GM19193 (cell line): Measurements from ENCODE around the gene KCNIP3.

Experiments
- POLR2A ChIP-seq: IDR thresholded peaks from 4 replicates; pipeline ENCODE4 v1.6.1; 2011; ENCODE audit not compliant: insufficient read depth, insufficient read length; ENCODE audit errors: extremely low read depth

KCNIP3 gene

DNA sequence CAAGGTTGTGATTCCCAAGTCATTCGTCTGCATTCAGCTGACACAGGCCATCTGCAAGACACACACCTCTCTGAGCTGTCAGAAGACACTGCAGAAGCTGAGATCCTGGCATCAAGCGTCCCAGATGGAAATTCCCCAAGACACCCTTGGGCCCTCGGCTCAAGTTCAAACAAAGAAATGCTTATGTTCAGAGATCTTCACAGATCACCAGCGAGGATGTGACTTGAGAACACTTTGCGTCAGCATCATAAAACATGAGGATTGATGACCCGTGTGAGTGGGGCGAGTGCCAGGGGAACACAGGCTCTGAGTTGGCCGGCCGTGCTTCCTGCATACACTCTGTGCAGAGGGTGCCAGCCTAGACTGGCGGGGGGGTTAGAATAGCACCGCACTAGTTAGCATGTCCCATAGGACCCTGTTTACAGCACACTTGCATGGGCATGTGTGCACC lies 36.8 kb downstream of the KCNIP3 start:
- TF ChIP-seq POLR2A: no peak

DNA sequence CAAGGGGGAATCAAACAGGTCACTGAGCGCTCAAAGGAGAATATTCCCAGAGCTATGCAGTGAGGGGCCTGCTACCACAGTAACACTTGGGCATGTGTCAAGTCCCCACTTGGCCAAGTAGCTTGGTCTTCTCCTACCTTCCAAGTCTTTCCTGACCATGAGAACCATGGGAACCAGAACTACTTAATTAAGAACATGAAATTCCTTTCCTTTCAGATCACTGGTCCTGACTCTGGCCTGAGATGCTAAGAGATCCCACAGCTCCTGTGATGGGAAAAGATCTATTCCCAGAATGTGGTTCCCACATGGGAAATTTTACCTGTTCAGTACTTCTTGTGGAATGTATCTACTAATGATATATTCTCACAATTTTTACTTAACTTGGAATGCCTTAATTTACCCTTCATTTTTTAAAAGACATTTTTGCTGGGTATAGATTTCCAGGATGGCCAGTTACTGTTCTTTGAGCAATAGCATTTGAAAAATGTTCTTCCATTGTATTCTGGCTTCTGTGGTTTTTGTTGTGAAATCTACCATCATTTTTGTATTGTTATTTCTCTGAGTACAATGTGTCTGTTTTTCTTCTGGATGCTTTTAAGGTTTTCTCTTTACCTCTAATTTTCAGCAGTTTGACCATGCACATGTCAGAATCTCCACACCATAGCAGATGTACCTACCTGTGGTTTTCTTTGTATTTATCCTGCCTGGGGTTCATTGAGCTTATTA lies 37.9 kb downstream of the KCNIP3 start:
- TF ChIP-seq POLR2A: no peak

DNA sequence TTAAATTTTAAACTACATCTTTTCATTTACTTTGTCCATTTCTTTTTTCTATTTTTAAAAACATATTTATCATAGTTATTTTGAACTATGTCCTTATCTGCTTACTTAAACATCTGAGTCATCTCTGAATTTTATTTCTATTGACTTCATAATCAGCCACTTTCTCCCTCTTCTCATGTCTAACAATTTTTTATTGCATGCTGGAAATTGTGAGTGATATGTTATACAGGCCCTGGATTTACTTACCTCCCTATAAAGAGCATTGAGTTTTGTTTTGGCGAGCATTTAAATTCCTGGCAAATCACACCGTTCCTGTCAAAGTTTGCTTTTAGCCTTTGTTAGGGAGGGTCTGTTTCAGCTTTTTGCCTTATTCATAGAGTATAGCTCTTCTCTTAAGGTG lies 39.3 kb downstream of the KCNIP3 start:
- TF ChIP-seq POLR2A: no peak

DNA sequence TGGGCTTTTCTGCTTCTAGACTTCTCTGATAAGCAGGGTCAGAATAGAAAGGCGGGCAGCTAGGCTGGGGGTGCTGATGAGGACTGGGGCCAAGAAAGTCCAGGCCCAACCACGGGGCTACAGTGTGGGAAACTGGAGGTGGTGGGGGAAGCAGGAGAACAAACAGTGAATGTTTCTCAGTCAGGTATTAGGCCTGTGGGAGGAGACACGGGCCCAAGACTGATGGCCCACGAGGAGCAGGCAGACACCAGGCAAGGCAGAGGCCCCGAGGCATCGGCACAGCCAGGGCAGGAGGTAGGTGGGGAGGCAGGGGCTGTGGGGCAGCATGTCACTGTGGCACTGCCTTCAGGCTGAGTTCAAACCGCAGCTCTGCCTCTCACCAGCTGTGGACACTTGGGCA lies 40.7 kb downstream of the KCNIP3 start:
- TF ChIP-seq POLR2A: no peak

DNA sequence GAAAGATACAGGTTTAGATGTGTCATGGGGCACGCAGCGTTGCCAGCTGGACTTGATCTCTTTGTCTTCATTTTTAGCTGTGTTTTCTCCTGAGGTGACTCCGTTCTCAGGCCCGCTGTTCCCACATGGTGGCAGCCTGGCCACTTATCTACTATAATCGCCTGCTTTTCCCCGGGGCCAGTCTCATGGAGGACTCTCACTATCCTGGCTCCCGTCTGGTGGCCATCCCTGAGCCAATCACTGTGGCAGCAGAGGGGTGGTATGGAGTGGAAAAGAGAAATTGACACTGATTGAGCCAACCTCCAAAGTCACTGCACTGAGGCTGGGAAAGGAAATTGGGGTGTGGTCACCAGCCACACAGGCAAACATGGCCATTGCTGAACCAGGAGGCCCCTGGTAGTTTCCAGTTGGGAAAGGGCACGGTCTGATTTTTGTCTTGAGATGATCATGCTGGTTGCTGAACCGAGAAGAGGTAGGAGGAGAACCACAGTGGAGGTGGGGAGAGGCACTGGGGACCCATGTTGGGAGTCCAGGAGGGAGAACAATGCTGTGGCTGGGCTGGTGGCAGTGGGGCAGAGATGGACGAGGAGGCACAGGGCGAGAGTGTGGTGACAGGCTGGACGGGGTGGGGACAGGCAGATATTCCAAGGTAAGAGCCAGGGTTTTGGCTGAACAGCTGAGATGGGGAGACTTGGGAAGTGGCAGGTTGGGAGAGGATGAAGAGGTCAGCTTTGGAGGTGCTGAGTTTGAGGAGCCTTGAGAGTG lies 45.6 kb downstream of the KCNIP3 start:
- TF ChIP-seq POLR2A: no peak

DNA sequence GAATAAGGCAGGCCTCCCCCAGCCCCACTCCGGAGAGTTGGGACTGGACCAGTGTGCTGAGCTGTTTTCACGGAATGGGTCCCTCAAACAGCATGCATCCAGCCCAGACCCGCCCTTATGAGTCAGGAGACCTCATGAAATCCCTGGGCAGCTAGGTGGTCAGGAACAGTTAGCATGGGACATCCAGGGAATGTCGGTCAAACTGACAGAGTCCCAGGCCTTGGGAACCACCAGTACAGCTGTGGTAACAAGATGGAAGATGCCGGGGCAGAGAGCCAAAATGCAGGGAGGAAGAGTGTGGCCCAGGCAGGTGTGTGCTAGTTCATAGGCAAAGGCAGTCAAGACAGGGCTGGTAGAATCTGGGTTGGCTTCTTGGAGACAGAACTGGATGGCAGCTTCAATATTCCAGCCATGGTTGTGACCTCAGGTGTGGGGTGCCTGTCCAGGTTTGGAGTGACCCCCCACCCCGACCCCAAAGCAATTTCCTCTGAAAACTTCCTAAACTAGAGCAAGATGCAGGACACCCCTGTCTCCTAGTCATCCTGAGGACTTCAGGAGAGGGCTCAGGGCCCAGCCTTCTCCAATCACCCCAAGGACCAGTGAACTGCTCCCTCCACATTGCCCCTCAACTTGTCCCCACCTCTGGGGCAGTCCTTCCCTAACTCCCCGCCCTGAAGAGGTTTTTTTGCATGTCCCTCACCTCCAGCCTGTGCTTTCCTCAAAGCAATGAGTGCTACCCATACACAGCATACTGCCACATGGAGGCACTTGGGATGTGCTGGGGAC lies 46.5 kb downstream of the KCNIP3 start:
- no peak for TF ChIP-seq POLR2A

DNA sequence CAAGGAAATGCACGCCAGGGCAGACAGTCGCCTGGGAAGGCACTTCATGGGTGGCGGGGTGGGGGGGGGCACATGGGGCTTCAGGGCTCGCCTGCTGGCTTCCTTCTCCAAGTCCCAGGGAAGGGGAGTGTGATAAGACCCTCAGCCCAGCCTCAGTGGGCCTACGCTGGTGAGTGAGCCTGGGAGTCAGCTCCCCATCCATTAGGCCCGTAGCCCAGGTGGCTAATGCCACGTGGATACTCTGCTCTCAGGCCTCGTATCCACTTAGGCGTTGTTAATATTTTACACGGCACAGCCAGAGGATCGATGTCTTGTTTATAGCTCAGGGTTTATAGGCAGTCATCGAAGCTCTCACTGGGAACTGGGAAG lies 47.1 kb downstream of the KCNIP3 start:
- TF ChIP-seq POLR2A: no peak

DNA sequence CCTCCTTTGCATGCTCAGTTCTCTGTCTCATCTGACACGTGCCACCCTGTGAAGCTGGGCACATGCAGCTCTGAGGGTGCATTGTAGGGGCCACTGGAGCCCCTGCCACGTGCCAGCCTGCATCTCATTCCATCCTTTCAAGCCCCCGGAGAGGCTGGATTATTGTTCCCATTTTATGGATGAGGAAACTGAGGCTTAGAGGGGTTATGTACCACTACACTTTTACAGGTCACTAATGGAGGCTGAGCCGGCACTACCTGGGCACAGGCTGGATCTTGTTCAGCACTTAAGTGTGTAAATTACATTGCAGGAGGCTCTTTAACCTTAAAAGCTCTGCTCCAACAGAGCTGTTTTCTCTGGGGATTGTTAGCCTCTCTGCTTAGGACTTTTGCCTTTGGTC lies 47.5 kb downstream of the KCNIP3 start:
- TF ChIP-seq POLR2A: no peak

DNA sequence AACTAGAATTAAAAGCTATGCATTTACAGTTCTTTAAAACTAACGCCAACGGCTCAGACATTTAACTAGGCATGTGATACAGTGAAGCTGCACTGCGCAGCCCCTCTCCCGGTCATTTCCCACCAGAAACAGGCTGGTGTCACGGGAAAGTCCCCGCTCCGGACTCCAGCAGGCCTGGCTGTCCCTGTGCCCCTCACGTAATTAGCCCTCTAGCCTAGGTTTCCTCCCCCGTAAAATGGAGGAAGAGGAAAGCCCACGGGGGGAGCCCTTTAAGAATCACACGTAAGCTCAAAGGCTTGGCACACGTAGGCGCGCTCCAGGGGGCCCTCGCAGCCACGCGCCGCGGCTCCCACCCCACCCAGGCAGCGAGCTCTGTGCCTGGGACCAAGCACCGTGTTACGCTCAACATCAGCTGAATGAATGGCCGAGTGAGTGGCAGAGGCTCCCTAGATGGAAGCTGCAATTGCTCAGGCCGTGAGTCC lies 48.0 kb downstream of the KCNIP3 start:
- no peak for TF ChIP-seq POLR2A

DNA sequence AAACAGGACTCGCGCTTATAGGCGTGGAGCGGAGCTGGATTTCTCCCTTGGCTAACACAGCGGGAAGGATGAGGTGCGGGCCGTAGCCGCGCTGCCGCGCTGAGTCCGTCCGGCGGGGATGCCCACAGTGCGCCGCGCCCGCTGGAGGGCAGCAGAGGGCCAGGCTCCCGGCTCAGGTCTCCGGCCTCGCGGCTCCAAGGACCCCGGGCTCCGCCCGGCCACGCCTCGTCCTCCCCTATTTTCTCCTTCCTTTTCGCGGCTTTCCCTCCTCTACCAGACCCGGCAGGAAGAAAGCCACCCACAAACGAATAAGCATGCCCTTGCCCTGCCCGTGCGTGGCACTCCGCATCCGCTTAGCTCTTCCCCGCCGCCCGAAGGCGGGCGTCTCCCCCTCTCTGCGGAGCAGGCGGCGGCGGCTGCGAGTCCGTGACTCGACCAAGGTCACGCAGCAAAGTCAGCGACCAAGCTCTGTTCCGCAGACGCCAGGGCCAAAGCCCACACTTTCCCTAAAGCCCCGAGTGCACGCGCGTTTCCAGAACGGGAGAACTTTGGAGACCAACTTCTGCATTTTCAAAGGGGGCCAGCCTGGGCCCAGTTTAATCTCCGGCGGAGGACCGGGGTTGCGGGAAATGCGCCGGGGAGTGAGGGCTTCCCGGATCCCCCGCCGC lies 48.5 kb downstream of the KCNIP3 start:
- no peak for TF ChIP-seq POLR2A

DNA sequence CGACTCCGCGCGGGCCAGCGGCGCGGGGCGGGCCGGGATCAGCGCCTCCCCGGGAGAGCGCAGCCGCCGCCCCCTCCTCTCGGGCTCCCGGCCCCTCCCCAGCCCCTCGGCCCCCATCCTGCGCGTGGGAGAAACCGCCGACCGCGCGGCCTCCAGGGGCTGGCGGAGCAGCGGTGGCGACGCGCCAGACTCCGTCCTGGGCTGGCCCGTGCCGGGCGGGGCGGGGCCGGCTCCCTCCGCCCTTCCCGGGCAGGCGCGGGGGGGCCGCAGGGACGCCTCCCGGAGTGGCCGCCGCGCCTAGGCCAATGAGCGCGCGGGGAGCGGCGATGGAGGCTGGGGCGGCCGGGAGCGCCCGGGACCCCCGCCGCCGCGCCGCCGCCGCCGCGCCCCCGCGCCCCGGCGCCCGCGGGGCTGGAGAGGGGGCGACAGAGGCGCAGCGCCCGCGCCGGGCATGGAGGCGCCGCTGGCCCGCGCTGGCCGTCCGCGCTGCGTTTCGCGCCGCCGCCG lies 49.1 kb downstream of the KCNIP3 start:
- no peak for TF ChIP-seq POLR2A

DNA sequence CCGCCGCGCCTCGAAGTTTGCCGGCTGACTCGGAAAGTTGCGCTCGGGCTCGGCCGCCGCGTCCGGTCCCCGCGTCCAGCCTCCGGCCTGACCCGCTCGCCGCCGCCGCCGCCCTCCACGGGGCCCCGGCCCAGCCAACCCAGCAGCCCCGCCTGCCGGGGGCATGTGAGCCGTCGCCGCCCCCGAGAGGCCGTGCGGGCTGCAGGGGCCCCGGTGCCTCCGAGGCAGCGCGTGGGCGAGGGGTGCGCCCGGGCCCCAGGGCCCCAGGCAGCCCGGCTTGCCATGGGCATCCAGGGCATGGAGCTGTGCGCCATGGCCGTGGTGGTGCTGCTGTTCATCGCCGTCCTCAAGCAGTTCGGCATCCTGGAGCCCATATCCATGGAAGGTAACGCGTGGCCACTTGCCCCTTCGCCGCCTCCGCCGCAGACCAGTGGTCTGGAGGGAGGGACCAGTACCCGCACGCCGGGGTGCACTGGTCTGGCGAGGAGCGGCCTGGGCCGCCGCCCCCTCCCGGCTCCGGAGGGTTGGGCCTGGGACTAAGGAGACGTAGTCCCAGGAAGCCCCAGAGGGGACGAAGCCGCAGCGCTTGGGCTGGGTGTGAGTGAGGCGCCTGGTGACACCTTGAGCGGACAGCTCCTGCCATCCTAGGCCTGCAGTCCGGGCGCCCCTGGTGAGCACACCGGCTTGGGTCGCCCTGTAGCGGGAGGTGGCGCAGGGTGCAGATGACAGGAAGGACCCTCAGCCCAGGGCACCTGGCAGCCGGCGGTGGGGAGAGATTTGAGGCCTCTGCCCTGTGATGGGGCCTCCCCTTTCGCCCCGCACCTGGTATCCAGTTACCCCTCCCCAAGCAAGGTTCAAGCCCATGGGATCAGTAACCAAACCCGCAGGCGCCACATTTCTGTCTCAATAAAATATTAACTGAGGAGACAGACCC lies 49.9 kb downstream of the KCNIP3 start:
- no peak for TF ChIP-seq POLR2A
